ENCODE data around the gene RBM44.

RBM44 gene

GRCh38 chr2:237799060-237799428, 465 bp downstream of the RBM44 start:
- POLR2A ChIA-PET = no interaction called here
- TF ChIP-seq, protein P1, sequence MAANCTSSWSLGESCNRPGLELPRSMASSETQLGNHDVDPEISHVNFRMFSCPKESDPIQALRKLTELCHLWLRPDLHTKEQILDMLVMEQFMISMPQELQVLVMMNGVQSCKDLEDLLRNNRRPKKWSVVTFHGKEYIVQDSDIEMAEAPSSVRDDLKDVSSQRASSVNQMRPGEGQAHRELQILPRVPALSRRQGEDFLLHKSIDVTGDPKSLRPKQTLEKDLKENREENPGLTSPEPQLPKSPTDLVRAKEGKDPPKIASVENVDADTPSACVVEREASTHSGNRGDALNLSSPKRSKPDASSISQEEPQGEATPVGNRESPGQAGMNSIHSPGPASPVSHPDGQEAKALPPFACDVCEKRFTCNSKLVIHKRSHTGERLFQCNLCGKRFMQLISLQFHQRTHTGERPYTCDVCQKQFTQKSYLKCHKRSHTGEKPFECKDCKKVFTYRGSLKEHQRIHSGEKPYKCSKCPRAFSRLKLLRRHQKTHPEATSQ (tag by site-specific recombination; IDR thresholded peaks at IDR 0.05) = no peak
- TF ChIP-seq ZNF426 (tag by site-specific recombination; IDR thresholded peaks at IDR 0.05) (no peak), MYNN (tag by site-specific recombination; IDR thresholded peaks at IDR 0.05; ENCODE audit: borderline replicate concordance) (no peak), ZNF48 (tag by site-specific recombination; IDR thresholded peaks at IDR 0.05) (no peak), ZNF391 (tag by site-specific recombination; IDR thresholded peaks at IDR 0.05; ENCODE audit: borderline replicate concordance, low read depth) (no peak), ZNF24 (tag by site-specific recombination; IDR thresholded peaks at IDR 0.05) (no peak)
- H3K4me3 ChIP-seq (ENCODE audit: low read depth, low read length) = no peak overlapping the region
- CTCF ChIA-PET = interaction anchor here (0.6 kb wide), 1 partner anchor 288 kb away, joined by 3 read pairs; no protein-coding TSS in a partner anchor
- H3K27ac ChIP-seq (ENCODE audit: extremely low read depth, low read depth, low read length) = no peak overlapping the region
- no peaks in the 10 kb centered on the region for H3K36me3 ChIP-seq (ENCODE audit: control insufficient read depth in 2 of 2, insufficient read depth in 1 of 2, low read length in 2 of 2)
- H3K4me1 ChIP-seq (ENCODE audit: control insufficient read depth, insufficient read depth, low read length) = no peaks in the 10 kb centered on the region
- H3K9me3 ChIP-seq (ENCODE audit: control insufficient read depth, insufficient read depth, low read depth, low read length) = no peaks in the 10 kb centered on the region

DNA sequence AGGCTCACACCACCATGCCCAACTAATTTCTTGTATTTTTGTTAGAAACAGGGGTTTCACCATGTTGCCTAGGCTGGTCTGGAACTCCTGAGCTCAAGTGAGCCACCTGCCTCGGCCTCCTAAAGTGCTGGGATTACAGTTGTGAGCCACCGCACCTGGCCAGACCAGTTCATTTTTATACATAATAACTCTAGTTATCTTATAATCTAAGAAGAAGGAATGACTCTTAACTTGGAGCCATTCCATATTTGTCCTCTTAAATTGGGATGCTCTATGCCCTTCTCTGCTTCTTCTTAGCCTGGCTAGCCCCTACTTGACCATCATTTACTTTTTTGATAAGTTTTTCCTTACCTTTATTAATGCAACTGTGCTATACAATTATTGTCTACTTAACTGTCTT, 2.9 kb downstream of the RBM44 start:
- ChIA-PET POLR2A (no interaction called here), CTCF (no interaction called here)
- H3K4me1 ChIP-seq (ENCODE audit: control insufficient read depth, insufficient read depth, low read length) = no peaks in the 10 kb centered on the region
- no peak overlapping the region for H3K27ac ChIP-seq (ENCODE audit: extremely low read depth, low read depth, low read length)
- H3K4me3 ChIP-seq (ENCODE audit: low read depth, low read length) = no peak overlapping the region
- H3K9me3 ChIP-seq (ENCODE audit: control insufficient read depth, insufficient read depth, low read depth, low read length) = no peaks in the 10 kb centered on the region
- no peak for TF ChIP-seq SALL2 (tag by site-specific recombination; IDR thresholded peaks at IDR 0.05; ENCODE audit: borderline replicate concordance)
- no peak for TF ChIP-seq GLI4 (tag by site-specific recombination; IDR thresholded peaks at IDR 0.05)
- no peak for TF ChIP-seq KLF1 (tag by site-specific recombination; IDR thresholded peaks at IDR 0.05)
- no peak for TF ChIP-seq ZSCAN23 (tag by site-specific recombination; IDR thresholded peaks at IDR 0.05)
- no peak for TF ChIP-seq ZXDB (tag by site-specific recombination; IDR thresholded peaks at IDR 0.05)
- TF ChIP-seq ZNF248 (tag by site-specific recombination; IDR thresholded peaks at IDR 0.05) = no peak
- no peak for TF ChIP-seq MEIS1 (CRISPR knock-in tag; IDR thresholded peaks at IDR 0.05; ENCODE audit: borderline replicate concordance)
- no peak for TF ChIP-seq ZNF391 (tag by site-specific recombination; IDR thresholded peaks at IDR 0.05; ENCODE audit: borderline replicate concordance, low read depth)
- TF ChIP-seq, protein P2, sequence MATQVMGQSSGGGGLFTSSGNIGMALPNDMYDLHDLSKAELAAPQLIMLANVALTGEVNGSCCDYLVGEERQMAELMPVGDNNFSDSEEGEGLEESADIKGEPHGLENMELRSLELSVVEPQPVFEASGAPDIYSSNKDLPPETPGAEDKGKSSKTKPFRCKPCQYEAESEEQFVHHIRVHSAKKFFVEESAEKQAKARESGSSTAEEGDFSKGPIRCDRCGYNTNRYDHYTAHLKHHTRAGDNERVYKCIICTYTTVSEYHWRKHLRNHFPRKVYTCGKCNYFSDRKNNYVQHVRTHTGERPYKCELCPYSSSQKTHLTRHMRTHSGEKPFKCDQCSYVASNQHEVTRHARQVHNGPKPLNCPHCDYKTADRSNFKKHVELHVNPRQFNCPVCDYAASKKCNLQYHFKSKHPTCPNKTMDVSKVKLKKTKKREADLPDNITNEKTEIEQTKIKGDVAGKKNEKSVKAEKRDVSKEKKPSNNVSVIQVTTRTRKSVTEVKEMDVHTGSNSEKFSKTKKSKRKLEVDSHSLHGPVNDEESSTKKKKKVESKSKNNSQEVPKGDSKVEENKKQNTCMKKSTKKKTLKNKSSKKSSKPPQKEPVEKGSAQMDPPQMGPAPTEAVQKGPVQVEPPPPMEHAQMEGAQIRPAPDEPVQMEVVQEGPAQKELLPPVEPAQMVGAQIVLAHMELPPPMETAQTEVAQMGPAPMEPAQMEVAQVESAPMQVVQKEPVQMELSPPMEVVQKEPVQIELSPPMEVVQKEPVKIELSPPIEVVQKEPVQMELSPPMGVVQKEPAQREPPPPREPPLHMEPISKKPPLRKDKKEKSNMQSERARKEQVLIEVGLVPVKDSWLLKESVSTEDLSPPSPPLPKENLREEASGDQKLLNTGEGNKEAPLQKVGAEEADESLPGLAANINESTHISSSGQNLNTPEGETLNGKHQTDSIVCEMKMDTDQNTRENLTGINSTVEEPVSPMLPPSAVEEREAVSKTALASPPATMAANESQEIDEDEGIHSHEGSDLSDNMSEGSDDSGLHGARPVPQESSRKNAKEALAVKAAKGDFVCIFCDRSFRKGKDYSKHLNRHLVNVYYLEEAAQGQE (tag by site-specific recombination; IDR thresholded peaks at IDR 0.05) = no peak
- TF ChIP-seq ZNF37A (tag by site-specific recombination; IDR thresholded peaks at IDR 0.05) = no peak
- TF ChIP-seq ZNF585B (tag by site-specific recombination; IDR thresholded peaks at IDR 0.05) = no peak
- no peak for TF ChIP-seq HOXC10 (CRISPR knock-in tag; IDR thresholded peaks at IDR 0.05)
- no peaks in the 10 kb centered on the region for H3K36me3 ChIP-seq (ENCODE audit: control insufficient read depth in 2 of 2, insufficient read depth in 1 of 2, low read length in 2 of 2)

GRCh38 chr2:237806334-237806733, 7.8 kb downstream of the RBM44 start:
- POLR2A ChIA-PET = no interaction called here
- H3K36me3 ChIP-seq (ENCODE audit: control insufficient read depth in 2 of 2, insufficient read depth in 1 of 2, low read length in 2 of 2) = no peaks in the 10 kb centered on the region
- H3K9me3 ChIP-seq (ENCODE audit: control insufficient read depth, insufficient read depth, low read depth, low read length) = no peaks in the 10 kb centered on the region
- no peak overlapping the region for H3K27ac ChIP-seq (ENCODE audit: extremely low read depth, low read depth, low read length)
- no peak overlapping the region for H3K4me3 ChIP-seq (ENCODE audit: low read depth, low read length)
- CTCF ChIA-PET = no interaction called here
- no peaks in the 10 kb centered on the region for H3K4me1 ChIP-seq (ENCODE audit: control insufficient read depth, insufficient read depth, low read length)
- no peak for TF ChIP-seq ZNF585B (tag by site-specific recombination; IDR thresholded peaks at IDR 0.05)
- no peak for TF ChIP-seq ZNF747 (tag by site-specific recombination; IDR thresholded peaks at IDR 0.05)

Measured in HEK293 (cell line).